Kidney epithelial cell (primary cell): ENCODE data around the gene RBM15B. TPM values are rescaled to one million over a fixed set of nuclear protein-coding genes. Genes with fewer than 3 reads are reported as not detected.
"Not testable (repeated sequence)": the region's sequence is repeated elsewhere in the genome, so short reads cannot be mapped to it uniquely, and the experiment has no call there.

ENCODE experiments used
- DNase-seq: peaks from one replicate; pipeline ENCODE4 v3.0.0-alpha.2; 2010; ENCODE audit warnings: low read depth
- H3K27me3 ChIP-seq: 2 replicates; pipeline ENCODE4 v1.6.0; 2011; ENCODE audit warnings: low read length; ENCODE audit not compliant: control insufficient read depth, insufficient read depth
- H3K36me3 ChIP-seq: 2 replicates; pipeline ENCODE4 v1.5.1; 2011; ENCODE audit warnings: low read length; ENCODE audit not compliant: control insufficient read depth, insufficient read depth
- H3K4me3 ChIP-seq: 2 replicates; pipeline ENCODE4 v1.5.1; 2011; ENCODE audit warnings: low read depth, mild to moderate bottlenecking, control low read depth, low read length
- CTCF ChIP-seq: IDR thresholded peaks from 2 replicates; pipeline ENCODE4 v1.5.1; 2011; ENCODE audit warnings: mild to moderate bottlenecking, moderate library complexity, low read length, control low read depth, inconsistent platforms; ENCODE audit not compliant: insufficient read depth, poor library complexity, severe bottlenecking
- total RNA-seq: library from RNA; depleted of rRNA; stranded (reverse); fragments of >200 nt; gene quantifications from 2 replicates; pipeline ENCODE4 v1.2.3, GENCODE V29; 2015

Gene RBM15B
- total RNA-seq, 1 donor from 2014 or later, result 32.6 TPM

GRCh38 chr3:51384055-51384725 is 6.9 kb upstream of the RBM15B start:
- H3K36me3 ChIP-seq, result peaks cover 5% of the 10 kb centered on the region
- TF ChIP-seq CTCF, result no peak
- no peak for DNase-seq

GRCh38 chr3:51384726-51385473 is 6.2 kb upstream of the RBM15B start, which contains the start of gene MANF:
Gene MANF, plus strand, starts transcription at chr3:51385291. Its CDS starts 52 bp downstream, at chr3:51385343.
- Histone ChIP-seq H3K4me3 (peak within 1 kb of the TSS; percentile 86), H3K27me3 (no peaks in the 10 kb centered on the region), H3K36me3 (peaks cover 5% of the 10 kb centered on the region)
- DNase-seq, result peak; percentile 89
- no peak for TF ChIP-seq CTCF

More at GRCh38 chr3:51384055-51384725, 6.9 kb upstream of the RBM15B start:
- H3K27me3 ChIP-seq, result no peaks in the 10 kb centered on the region
- peak overlapping the region; percentile 86 for H3K4me3 ChIP-seq

GRCh38 chr3:51385621-51386091 is 5.4 kb upstream of the RBM15B start:
- H3K4me3 ChIP-seq, result peak overlapping the region; percentile 86
- no peak for DNase-seq
- no peak for TF ChIP-seq CTCF

GRCh38 chr3:51386159-51386851 is 4.8 kb upstream of the RBM15B start:
- no peak for TF ChIP-seq CTCF
- Histone ChIP-seq H3K27me3 (no peaks in the 10 kb centered on the region), H3K4me3 (peak overlapping the region; percentile 86), H3K36me3 (peaks cover 5% of the 10 kb centered on the region)
- DNase-seq, result no peak

More at GRCh38 chr3:51385621-51386091, 5.4 kb upstream of the RBM15B start:
- Histone ChIP-seq H3K27me3 (no peaks in the 10 kb centered on the region), H3K36me3 (peaks cover 5% of the 10 kb centered on the region)

- TF ChIP-seq CTCF, result no peak
- H3K36me3 ChIP-seq, result peaks cover 5% of the 10 kb centered on the region
- no peaks in the 10 kb centered on the region for H3K27me3 ChIP-seq
- peak overlapping the region; percentile 0 for H3K4me3 ChIP-seq
- no peak for DNase-seq
Observed at GRCh38 chr3:51386852-51387229, 4.2 kb upstream of the RBM15B start.

- not testable (repeated sequence) for H3K4me3 ChIP-seq, H3K27me3 ChIP-seq, DNase-seq, H3K36me3 ChIP-seq
Observed at GRCh38 chr3:51387281-51387680, 3.8 kb upstream of the RBM15B start.
